ENCODE data around the gene DROSHA. TPM values are rescaled to one million over a fixed set of nuclear protein-coding genes. Genes with fewer than 3 reads are reported as not detected.

The DROSHA gene
- polyA plus RNA-seq, 3 donors from 2014 or later = 8.5 to 20.3 (median 9.3) TPM

DNA sequence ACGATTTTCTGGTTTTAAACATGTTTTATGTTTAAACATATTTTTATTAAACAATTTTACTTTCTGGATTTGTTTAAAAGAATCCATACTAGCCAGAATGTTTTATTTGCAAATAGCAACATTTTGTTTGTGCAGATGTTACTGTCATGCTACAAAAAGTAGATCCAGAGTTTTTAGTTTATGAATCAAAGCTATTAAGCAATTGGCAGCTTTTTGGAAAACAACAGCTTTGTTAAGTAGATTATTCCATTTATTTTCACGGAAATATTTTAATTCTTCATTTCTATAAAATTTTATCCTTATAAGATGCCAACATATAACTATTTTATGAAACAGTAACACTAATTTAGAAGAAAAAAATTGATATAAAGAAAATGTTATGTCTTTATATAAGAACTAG, 60.9 kb downstream of the DROSHA start:
- Mint-ChIP-seq H3K4me1 (peaks cover 0 to 5% of the 10 kb centered on the region in 2 donors), H3K27me3 (ENCODE audit: low read depth in 3 of 3) (no peaks in the 10 kb centered on the region), H3K4me3 (no peak overlapping the region), H3K36me3 (peaks cover 26 to 47% (median 36%) of the 10 kb centered on the region in 3 donors), H3K9me3 (peaks cover 0 to 2% (median 0%) of the 10 kb centered on the region in 6 donors), H3K27ac (no peak overlapping the region)
- DNase-seq = no peak

- no peak for DNase-seq
- H3K4me3 Mint-ChIP-seq = no peak overlapping the region
- H3K4me1 Mint-ChIP-seq = peaks cover 0 to 5% of the 10 kb centered on the region in 2 donors
- peaks cover 0 to 2% (median 0%) of the 10 kb centered on the region in 6 donors for H3K9me3 Mint-ChIP-seq
- peaks cover 28 to 49% (median 39%) of the 10 kb centered on the region in 3 donors for H3K36me3 Mint-ChIP-seq
- H3K27ac Mint-ChIP-seq = peak overlapping the region in 1 of 6 donors; percentile 45
- no peaks in the 10 kb centered on the region for H3K27me3 Mint-ChIP-seq (ENCODE audit: low read depth in 3 of 3)
Measured at GRCh38 chr5:31470608-31471007, 61.3 kb downstream of the DROSHA start.

DNA sequence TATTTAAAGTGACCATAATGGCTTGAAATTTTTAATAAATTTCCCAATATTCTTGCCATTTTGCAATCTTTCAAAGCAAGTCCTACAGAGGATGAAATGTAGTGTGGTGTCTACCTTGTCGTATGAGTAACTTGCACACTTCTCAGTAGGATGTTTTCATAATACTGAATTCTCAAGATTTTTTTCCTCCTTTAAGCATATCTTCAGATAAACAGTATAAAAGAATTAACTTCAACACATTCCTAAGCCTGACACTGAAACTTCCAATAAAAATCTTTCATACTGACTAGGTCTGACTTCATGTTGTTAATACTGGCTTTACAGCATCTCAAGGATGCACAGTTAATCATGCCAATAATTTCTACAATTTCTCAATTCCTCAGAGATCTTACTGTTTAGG, 62.0 kb downstream of the DROSHA start:
- Mint-ChIP-seq H3K4me3 (no peak overlapping the region), H3K9me3 (peaks cover 0 to 2% (median 0%) of the 10 kb centered on the region in 6 donors), H3K27me3 (ENCODE audit: low read depth in 3 of 3) (no peaks in the 10 kb centered on the region), H3K4me1 (peaks cover 0 to 5% of the 10 kb centered on the region in 2 donors), H3K36me3 (peaks cover 28 to 52% (median 41%) of the 10 kb centered on the region in 3 donors), H3K27ac (peak overlapping the region in 1 of 6 donors; percentile 12)
- DNase-seq = no peak

GRCh38 chr5:31469466-31469865, 62.4 kb downstream of the DROSHA start:
- Mint-ChIP-seq H3K27me3 (ENCODE audit: low read depth in 3 of 3) (no peaks in the 10 kb centered on the region), H3K27ac (no peak overlapping the region), H3K4me1 (peaks cover 0 to 5% of the 10 kb centered on the region in 2 donors), H3K4me3 (no peak overlapping the region), H3K9me3 (peaks cover 0 to 2% (median 0%) of the 10 kb centered on the region in 6 donors), H3K36me3 (peaks cover 32 to 56% (median 45%) of the 10 kb centered on the region in 3 donors)
- DNase-seq = no peak

DNA sequence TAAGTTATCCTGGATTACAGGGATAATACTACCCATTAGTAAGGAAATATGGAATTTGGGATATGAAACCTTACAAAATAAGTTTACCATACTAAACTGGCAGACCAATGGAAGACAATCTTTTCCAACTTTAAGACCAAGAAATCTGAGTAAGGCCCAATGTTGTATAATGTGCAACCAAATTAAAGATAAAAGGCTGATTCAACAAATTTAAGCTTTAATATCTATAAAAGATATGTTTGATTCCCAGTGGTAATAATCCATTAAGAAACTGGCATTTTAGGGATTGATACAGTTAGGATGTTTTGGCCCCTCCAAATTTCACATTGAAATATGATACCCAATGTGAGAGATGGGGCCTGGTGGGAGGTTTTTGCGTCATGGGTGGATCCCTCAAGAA, 66.6 kb downstream of the DROSHA start:
- Mint-ChIP-seq H3K4me1 (peaks cover 0 to 5% of the 10 kb centered on the region in 2 donors), H3K27me3 (ENCODE audit: low read depth in 3 of 3) (no peaks in the 10 kb centered on the region), H3K4me3 (no peak overlapping the region), H3K36me3 (peaks cover 44 to 82% (median 70%) of the 10 kb centered on the region in 3 donors), H3K27ac (no peak overlapping the region), H3K9me3 (peaks cover 0 to 14% (median 4%) of the 10 kb centered on the region in 6 donors)
- no peak for DNase-seq

DNA sequence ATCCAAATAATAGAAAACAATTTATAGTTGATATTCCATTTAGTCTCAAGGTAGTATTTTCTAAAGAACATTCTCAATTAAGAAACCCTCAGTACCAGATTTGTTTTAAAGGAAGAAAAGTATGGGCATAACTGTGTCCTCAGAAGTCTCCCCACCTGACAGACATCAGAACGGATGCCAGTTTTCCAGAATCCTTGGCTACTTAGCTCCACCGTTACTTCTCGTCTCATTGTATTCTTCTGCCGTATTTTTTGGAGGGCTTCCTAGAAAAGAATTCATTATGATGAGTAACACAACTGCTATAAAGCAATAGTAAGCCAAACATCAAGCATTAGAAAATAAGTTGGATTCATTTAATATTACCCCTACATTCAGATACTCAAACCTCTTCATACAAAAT, 67.8 kb downstream of the DROSHA start:
- H3K27ac Mint-ChIP-seq = no peak overlapping the region
- no peaks in the 10 kb centered on the region for H3K27me3 Mint-ChIP-seq (ENCODE audit: low read depth in 3 of 3)
- H3K4me3 Mint-ChIP-seq = no peak overlapping the region
- no peaks in the 10 kb centered on the region for H3K4me1 Mint-ChIP-seq
- H3K9me3 Mint-ChIP-seq = peaks cover 0 to 14% (median 4%) of the 10 kb centered on the region in 6 donors
- no peak for DNase-seq
- peaks cover 55 to 87% (median 74%) of the 10 kb centered on the region in 3 donors for H3K36me3 Mint-ChIP-seq

- peaks cover 0 to 14% (median 4%) of the 10 kb centered on the region in 6 donors for H3K9me3 Mint-ChIP-seq
Measured at GRCh38 chr5:31463351-31463750, 68.5 kb downstream of the DROSHA start.

DNA sequence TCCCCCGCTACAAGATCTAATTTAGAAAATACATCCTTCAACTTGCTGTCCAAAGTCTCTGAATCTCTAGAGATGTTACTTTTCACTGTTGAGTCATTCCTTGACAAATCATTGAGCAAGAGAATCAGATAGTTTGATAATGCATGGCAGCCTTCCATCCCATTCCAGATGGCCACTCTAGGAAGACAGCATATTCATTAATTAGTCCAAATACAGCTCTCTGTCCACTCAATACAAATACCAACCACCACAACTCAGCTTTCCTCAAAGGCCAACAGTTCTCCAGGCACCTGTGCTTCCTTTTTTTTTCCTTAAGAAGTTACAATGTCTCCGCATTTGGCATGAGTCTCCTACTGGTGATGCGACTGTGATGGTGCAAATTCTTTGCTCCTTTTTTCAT, 72.3 kb downstream of the DROSHA start:
- Mint-ChIP-seq H3K27ac (peak overlapping the region in 1 of 6 donors; percentile 11), H3K4me3 (no peak overlapping the region), H3K27me3 (ENCODE audit: low read depth in 3 of 3) (no peaks in the 10 kb centered on the region), H3K36me3 (peaks cover 64 to 87% (median 81%) of the 10 kb centered on the region in 3 donors), H3K4me1 (no peaks in the 10 kb centered on the region), H3K9me3 (peaks cover 2 to 19% (median 11%) of the 10 kb centered on the region in 6 donors)
- no peak for DNase-seq

More at GRCh38 chr5:31463351-31463750, 68.5 kb downstream of the DROSHA start:
- Mint-ChIP-seq H3K4me3 (no peak overlapping the region), H3K27me3 (ENCODE audit: low read depth in 3 of 3) (no peaks in the 10 kb centered on the region), H3K27ac (no peak overlapping the region), H3K36me3 (peaks cover 59 to 88% (median 78%) of the 10 kb centered on the region in 3 donors), H3K4me1 (no peaks in the 10 kb centered on the region)
- no peak for DNase-seq

- H3K4me3 Mint-ChIP-seq = no peak overlapping the region
Measured at GRCh38 chr5:31455172-31455571, 76.7 kb downstream of the DROSHA start.

DNA sequence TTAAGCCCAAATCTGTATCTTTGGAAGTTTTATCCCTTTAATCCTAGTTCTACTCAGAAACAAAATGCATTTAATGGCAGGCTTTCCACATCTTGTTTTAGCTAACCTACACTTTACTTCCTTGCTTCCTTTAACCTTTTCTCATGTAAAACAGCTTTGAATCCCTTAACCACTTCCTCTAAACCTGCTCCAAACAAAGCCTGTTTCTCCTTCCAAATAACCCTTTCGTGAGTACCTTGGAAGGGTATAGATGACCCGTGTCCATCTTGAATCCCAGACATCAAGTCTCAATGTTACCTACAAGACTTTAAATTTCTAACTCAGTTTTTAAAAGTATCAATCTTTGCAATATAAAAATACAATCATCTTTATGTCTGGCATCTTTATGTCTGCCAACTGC, 78.4 kb downstream of the DROSHA start:
- Mint-ChIP-seq H3K36me3 (peaks cover 42 to 64% (median 47%) of the 10 kb centered on the region in 3 donors), H3K27ac (peak overlapping the region in 1 of 6 donors; percentile 58), H3K4me3 (no peak overlapping the region), H3K27me3 (ENCODE audit: low read depth in 3 of 3) (no peaks in the 10 kb centered on the region), H3K9me3 (peaks cover 2 to 10% (median 5%) of the 10 kb centered on the region in 6 donors), H3K4me1 (peaks cover 0 to 1% of the 10 kb centered on the region in 2 donors)
- no peak for DNase-seq

More at GRCh38 chr5:31455172-31455571, 76.7 kb downstream of the DROSHA start:
- H3K27me3 Mint-ChIP-seq (ENCODE audit: low read depth in 3 of 3) = no peaks in the 10 kb centered on the region
- no peak overlapping the region for H3K27ac Mint-ChIP-seq
- peaks cover 2 to 12% (median 5%) of the 10 kb centered on the region in 6 donors for H3K9me3 Mint-ChIP-seq
- H3K4me1 Mint-ChIP-seq = peaks cover 0 to 1% of the 10 kb centered on the region in 2 donors
- no peak for DNase-seq
- peaks cover 49 to 63% (median 53%) of the 10 kb centered on the region in 3 donors for H3K36me3 Mint-ChIP-seq

- Mint-ChIP-seq H3K4me3 (no peak overlapping the region), H3K9me3 (peaks cover 2 to 10% (median 5%) of the 10 kb centered on the region in 6 donors)
- DNase-seq = no peak
Measured at GRCh38 chr5:31452314-31452713, 79.6 kb downstream of the DROSHA start.

DNA sequence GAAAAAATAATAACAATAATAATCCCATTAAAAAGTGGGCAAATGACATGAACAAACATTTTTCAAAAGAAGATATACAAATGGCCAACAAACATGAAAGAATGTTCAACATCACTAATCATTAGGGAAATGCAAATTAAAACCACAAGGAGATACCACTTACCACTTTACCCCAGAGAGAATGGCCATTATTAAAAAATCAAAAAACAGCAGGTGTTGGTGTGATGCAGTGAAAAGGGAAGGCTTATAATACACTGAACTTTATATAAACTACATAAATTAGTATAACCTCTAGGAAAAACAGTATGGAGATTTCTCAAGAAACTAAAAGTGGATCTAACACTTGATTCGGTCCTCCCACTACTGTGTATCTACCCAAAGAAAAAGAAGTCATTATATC, 81.9 kb downstream of the DROSHA start:
- Mint-ChIP-seq H3K36me3 (peaks cover 40 to 59% (median 48%) of the 10 kb centered on the region in 3 donors), H3K27me3 (ENCODE audit: low read depth in 3 of 3) (no peaks in the 10 kb centered on the region), H3K27ac (no peak overlapping the region), H3K4me1 (peaks cover 1 to 4% of the 10 kb centered on the region in 2 donors), H3K4me3 (no peak overlapping the region), H3K9me3 (peaks cover 0 to 3% (median under 1%) of the 10 kb centered on the region in 6 donors)
- no peak for DNase-seq

More at GRCh38 chr5:31452314-31452713, 79.6 kb downstream of the DROSHA start:
- Mint-ChIP-seq H3K4me1 (peaks cover 1 to 4% of the 10 kb centered on the region in 2 donors), H3K27ac (no peak overlapping the region), H3K36me3 (peaks cover 45 to 63% (median 50%) of the 10 kb centered on the region in 3 donors), H3K27me3 (ENCODE audit: low read depth in 3 of 3) (no peaks in the 10 kb centered on the region)

DNA sequence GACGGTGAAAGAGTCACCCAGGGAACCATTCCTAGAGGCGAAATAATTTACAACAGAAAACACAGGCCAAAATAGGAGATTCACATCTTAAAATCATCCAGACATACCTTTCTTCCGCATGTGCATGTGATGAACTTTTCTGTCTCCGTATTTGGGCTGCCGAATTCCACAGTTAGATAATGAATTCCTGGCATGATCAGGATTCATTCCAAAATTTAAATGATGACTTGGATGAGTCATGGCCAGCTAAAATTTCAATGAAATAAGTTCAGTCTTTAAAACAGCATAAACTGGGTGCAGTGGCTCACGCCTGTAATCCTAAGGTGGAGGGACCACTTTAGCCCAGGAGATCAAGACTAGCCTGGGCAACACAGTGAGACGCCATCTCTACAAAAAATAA, 82.7 kb downstream of the DROSHA start:
- no peak overlapping the region for H3K27ac Mint-ChIP-seq
- H3K9me3 Mint-ChIP-seq = peaks cover 0 to 1% (median 0%) of the 10 kb centered on the region in 6 donors
- H3K4me1 Mint-ChIP-seq = peaks cover 1 to 4% of the 10 kb centered on the region in 2 donors
- H3K4me3 Mint-ChIP-seq = no peak overlapping the region
- peaks cover 45 to 64% (median 51%) of the 10 kb centered on the region in 3 donors for H3K36me3 Mint-ChIP-seq
- DNase-seq = no peak
- H3K27me3 Mint-ChIP-seq (ENCODE audit: low read depth in 3 of 3) = no peaks in the 10 kb centered on the region

GRCh38 chr5:31445041-31445600, 86.8 kb downstream of the DROSHA start:
- H3K4me3 Mint-ChIP-seq = no peak overlapping the region
- DNase-seq = no peak
- H3K36me3 Mint-ChIP-seq = peaks cover 41 to 56% (median 53%) of the 10 kb centered on the region in 3 donors
- no peaks in the 10 kb centered on the region for H3K27me3 Mint-ChIP-seq (ENCODE audit: low read depth in 3 of 3)
- no peaks in the 10 kb centered on the region for H3K9me3 Mint-ChIP-seq
- H3K27ac Mint-ChIP-seq = no peak overlapping the region
- H3K4me1 Mint-ChIP-seq = peaks cover 0 to 4% of the 10 kb centered on the region in 2 donors
